ENCODE measurements around the gene ING5. TPM values are rescaled to one million over a fixed set of nuclear protein-coding genes. Genes with fewer than 3 reads are reported as not detected.
"Not testable (repeated sequence)": the region's sequence is repeated elsewhere in the genome, so short reads cannot be mapped to it uniquely, and the experiment has no call there.

ING5 gene
- polyA plus RNA-seq, 3 donors: 37.5 to 43.5 (median 40.0) TPM

DNA sequence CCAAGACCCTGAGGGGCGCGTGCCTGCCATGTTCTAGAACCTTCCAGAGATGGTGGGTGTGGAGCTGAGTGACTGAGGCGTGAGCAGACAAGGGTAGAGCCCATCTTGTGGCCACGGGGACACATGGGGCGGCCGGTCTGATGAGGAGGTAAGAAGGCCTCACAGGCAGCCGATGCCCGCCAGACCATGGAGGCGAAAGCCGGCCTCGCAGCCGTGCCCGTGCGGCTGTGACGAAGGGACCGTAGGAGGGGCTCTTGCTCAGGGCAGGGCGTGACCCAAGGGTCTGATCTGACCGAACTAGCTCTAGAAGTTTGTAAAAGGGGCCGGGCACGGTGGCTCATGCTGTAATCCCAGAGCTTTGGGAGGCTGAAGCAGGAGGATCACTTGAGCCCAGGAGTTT is 52.2 kb downstream of the ING5 start:
- no peak for DNase-seq (ENCODE audit: low read depth in 3 of 3, low spot score in 2 of 3)

DNA sequence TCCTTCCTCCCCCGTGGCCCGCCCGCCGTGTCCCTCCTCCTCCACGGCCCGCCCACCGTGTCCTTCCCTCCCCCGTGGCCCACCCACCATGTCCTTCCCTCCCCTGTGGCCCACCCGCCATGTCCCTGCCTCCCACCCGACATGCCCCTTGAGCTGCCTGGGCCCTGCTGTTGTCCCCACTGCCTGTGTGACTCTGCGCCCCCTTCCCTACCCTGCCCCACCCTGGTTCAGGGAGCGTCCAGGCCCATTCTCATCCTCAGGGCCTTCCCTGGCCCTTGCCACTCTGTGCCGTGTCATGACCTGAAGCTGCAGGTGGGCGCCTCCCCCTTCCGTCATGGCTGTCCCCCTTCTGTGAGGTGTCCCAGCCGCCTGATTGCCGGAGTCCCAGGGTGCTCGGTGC is 53.3 kb downstream of the ING5 start:
- no peak for DNase-seq (ENCODE audit: low read depth in 3 of 3, low spot score in 2 of 3)

DNA sequence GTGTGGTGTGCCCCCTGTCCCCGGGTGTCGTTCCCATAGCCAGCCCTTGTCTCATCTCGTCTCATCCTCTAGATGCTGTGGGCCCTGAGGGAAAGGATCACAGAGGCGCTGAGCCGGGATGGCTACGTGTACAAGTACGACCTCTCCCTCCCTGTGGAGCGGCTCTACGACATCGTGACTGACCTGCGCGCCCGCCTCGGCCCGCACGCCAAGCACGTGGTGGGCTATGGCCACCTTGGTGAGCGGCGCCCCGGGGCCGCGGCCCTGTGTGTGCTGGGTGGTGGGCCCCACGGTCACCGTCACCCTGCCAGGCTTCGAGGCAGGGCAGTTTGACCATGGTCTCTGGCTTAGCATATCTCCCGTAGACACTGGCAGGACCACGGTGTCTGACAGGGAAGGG is 53.9 kb downstream of the ING5 start:
- DNase-seq (ENCODE audit: low read depth in 3 of 3, low spot score in 2 of 3): no peak

DNA sequence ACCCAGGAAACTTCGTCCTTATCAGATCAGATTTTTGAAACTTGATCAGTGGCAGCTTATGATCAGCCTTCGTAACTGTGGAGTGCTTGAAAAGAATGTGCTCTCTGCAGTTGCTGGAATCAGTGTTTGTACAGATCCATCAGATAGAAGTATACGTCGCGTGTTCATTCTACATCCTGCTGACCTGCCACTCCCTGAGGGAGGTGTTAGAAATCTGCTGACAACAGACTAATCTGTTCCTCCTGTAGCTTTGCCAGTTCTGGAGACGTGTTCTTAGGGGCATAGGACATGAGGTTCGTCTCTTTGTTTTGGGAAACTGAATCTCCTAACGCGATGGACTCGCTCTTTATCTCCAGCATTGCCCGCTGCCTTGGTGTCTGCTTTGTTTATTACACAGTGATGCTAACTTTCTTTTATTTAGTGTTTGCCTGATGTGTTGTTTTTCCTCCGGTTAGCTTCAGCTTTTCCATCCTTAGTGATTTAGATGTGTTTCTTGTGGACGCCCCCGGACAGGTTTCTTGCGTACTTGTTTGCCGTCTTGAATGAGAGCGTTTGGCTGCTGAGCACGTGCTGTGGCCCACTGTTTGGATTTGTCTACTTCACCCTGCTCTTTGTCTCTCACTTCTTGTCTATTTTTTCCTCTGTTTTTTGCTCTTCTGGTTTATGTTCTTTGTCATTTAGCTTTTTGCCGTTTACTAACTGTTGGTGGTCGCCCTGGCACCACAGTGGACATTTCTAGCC is 57.4 kb downstream of the ING5 start:
- no peak for DNase-seq (ENCODE audit: low read depth in 3 of 3, low spot score in 2 of 3)

DNA sequence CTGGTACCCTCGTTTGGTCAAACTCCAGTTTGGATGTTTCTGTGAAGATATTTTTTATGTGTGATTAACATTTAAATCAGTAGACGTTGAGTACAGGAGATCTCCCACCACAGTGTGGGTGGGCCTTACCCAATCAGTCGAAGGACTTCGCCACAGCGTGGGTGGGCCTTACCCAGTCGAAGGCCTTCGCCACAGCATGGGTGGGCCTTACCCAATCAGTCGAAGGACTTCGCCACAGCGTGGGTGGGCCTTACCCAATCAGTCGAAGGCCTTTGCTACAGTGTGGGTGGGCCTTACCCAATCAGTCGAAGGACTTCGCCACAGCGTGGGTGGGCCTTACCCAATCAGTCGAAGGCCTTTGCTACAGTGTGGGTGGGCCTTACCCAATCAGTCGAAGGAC is 58.1 kb downstream of the ING5 start:
- DNase-seq (ENCODE audit: low read depth in 3 of 3, low spot score in 2 of 3): not testable (repeated sequence)

DNA sequence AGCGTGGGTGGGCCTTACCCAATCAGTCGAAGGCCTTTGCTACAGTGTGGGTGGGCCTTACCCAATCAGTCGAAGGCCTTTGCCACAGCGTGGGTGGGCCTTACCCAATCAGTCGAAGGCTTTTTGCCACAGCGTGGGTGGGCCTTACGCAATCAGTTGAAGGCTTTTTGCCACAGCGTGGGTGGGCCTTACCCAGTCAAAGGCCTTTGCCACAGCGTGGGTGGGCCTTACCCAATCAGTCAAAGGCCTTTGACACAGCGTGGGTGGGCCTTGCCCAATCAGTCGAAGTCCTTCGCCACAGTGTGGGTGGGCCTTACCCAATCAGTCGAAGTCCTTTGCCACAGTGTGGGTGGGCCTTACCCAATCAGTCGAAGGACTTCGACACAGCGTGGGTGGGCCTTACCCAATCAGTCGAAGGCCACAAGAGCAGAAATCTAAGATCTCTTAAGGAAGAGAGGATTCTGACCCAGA is 58.5 kb downstream of the ING5 start:
- DNase-seq (ENCODE audit: low read depth in 3 of 3, low spot score in 2 of 3): no peak

DNA sequence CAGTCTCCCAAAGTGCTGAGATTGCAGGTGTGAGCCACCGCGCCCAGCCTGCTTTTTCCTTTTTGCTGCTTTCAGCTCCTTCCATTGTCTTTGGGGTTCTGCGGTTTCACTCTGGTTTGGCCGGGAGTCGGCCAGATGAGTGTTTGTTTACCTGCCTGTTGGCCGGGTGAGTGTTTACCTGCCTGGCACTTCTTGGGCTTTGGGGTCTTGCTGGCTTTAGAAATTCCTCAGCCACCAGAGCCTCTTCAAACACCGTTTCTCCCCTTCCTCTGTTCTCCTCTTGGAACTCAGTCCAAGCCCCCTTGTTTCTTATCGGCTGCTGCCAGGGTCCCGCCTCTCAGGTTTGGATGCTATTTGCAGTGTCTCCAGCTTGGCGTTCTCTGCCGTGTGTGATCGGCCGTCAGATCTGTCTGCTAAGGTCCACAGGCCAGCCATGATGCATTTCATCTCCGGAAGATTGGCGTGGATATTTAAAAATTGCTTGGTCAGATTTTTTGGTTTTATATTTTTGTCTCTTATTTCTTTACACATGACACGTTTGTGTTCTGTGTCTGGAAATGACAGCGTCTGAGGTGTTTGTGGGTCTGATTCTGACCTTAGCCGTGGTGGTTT is 60.6 kb downstream of the ING5 start:
- DNase-seq (ENCODE audit: low read depth in 3 of 3, low spot score in 2 of 3): no peak

DNA sequence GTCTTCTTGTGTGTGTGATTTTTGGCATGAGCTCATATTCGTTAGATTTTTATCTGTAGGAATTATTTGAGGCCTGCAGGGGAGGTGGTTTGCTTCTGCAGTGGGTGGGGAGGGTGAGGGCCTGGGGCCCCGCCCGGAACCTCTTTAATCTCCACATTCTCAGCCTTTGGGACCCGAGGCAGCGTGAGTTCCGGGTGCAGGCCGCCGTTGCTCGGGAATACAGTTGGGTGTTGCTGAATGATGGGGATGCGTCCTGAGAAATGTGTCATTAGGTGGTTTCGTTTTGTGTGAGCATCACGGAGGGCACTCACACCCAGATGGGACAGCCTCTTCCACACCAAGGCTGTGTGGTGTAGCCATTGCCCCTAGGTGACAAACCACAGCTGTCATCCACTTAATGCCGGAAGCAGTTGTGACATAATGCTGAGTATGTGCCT is 61.1 kb downstream of the ING5 start:
- DNase-seq (ENCODE audit: low read depth in 3 of 3, low spot score in 2 of 3): no peak

DNA sequence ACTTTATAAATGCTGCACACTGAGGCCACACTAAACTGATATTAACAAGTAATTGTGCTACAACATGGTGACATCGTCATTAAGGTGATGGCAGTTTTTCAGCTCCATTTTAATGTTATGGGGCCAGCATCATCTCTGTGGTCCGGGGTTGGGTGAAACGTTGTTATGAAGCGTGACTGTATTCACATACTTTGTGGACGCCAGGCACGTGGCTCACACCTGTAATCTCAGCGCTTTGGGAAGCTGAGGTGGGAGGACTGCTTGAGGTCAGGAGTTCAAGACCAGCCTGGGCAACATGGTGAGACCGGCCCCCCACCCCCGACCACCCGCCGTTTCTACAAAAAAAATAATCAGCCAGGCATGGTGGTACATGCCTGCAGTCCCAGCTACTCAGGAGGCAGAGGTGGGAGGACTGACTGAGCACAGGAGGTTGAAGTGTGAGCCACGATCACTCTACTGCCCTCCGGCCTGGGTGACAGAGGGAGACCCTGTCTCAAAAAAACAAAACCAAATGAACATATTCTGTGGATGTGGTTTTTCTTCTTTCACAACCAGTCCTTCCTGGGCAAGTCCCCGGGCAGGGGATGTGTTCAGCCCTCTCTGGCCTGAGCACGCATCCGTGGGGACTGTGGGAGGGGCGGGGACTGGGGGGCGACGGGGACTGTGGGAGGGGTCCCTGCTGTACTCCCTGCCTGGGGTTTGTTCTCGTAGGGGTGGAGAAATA is 61.9 kb downstream of the ING5 start:
- no peak for DNase-seq (ENCODE audit: low read depth in 3 of 3, low spot score in 2 of 3)

DNA sequence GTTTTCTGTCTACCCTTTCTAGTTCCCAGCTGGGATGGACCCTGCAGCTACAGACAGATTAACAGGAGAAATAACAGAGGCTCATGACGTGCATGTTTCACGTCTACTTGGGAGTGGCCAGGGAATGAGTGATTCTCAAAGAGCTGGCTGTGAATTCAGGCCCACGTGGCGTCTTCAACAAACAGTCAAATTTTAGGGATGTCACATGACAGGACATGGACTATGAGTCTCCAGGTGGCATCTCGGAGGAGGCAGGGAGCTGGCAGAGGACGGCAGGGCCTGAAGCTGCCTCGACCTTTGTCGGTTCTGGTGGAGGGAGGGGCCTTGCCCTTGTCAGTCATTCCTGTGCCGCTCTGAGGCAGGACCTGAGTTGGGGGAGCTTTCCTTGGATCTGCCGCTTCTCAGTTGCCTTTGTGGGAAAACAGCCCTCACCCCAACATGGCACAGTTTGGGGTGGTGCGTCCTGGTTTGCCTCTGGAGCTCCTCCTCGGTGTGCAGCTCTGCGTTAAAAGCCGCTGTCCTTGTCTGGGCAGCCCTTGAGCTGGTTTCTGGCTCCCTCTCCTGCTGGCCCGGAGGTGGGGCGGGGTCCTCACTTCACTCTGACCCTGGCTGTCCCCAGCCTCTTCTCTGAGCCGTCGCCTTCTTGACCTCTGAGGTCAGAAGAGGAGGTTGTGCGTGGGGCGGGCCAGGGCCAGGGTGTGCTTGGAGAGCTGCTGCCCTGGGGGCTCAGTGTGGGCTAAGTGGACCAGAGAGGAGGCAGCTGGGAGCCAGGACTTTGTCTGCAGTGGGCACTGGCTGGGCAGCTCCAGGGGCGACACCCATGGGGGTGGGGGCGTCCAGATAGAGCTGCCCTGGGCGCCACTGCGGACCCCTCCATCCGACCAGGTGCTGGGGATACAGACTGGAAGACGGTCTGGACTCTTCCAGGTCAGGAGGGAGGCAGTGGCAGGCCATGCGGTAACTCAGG is 62.7 kb downstream of the ING5 start:
- no peak for DNase-seq (ENCODE audit: low read depth in 3 of 3, low spot score in 2 of 3)

DNA sequence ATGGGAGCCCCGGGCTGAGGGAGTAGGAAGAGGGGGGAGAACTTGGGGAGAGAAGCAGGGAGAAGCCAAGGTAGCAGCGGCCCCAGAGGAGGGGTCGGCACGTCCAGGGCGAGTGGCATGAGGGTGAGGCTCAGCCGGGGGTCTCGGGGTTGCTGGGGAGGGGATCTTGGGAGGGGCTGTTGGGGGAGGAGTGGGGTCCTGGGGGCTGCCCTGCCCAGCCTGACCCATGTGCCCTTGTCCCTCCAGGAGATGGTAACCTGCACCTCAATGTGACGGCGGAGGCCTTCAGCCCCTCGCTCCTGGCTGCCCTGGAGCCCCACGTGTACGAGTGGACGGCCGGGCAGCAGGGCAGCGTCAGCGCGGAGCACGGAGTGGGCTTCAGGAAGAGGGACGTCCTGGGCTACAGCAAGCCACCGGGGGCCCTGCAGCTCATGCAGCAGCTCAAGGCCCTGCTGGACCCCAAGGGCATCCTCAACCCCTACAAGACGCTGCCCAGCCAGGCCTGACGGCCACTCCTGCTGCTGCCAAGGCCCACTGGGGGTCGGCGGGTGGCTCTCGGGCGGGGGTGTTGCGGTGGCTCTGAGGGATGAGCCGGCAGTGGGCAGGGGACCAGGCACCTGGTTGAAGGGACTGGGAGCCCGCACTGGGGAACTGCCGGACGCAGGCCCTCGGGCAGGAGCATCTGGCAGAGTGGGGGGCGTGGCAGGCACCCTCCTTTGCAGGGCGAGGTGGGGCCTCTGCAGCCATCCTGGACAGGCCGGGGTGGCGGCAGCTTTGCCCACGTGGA is 65.8 kb downstream of the ING5 start:
- no peak for DNase-seq (ENCODE audit: low read depth in 3 of 3, low spot score in 2 of 3)

DNA sequence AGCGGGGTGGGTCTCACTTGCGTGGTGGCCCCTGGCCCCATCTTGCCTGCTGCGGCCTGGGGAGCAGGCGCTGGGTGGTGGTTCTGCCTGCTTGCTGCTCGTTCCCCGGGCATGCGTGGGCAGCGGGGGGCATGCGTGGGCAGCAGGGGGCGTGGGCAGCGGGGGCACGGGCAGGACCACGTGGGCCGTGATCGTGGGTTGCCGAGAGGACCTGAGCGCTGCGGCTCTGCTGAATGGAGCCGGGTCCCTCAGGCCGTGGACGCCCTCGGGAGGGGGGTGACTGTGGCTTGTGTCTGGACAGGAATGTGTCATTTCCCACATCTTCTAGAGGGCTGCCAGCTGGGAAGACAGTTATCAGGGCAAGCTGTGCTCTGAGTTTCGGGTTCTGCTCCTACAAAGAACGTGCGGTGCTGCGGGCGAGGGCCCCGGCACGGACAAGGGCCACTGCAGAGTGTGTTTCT is 66.4 kb downstream of the ING5 start:
- no peak for DNase-seq (ENCODE audit: low read depth in 3 of 3, low spot score in 2 of 3)

DNA sequence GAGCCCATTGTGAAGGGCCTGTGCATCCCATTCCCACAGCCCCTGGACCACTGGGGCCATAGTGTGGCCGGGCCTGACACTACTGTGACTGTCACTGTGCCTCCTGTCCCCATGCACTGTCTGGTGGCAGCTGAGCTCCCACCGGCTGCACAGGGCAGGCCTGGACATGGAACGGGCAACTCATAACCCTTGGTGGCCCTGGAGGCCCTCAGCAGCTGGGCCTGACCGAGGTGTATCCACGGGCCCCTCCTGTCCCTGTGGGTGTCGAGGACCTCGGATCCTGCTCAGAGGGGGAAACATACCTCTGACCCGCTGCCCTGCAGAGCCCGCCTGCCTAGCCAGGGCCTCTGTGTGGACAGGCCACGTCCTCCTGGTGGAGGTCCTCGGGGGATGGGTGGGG is 67.0 kb downstream of the ING5 start:
- DNase-seq (ENCODE audit: low read depth in 3 of 3, low spot score in 2 of 3): no peak

DNA sequence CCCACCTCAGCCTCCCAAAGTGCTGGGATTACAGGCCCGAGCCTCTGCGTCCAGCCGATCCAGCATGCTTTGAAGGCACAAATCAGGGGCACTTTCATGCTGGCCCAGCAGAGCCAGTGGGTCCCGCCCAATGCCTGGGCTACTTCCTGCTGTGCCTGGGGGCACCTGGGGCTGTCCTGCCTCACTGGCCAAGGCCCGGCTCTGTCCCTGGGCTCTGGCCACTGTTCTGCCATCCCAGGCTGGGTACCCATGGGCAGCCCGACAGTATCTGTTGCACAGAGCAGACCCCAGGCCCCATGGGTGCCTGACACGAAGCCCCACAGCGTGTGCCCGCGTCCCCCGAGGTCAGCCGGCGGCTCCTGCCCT is 68.0 kb downstream of the ING5 start:
- DNase-seq (ENCODE audit: low read depth in 3 of 3, low spot score in 2 of 3): no peak

DNA sequence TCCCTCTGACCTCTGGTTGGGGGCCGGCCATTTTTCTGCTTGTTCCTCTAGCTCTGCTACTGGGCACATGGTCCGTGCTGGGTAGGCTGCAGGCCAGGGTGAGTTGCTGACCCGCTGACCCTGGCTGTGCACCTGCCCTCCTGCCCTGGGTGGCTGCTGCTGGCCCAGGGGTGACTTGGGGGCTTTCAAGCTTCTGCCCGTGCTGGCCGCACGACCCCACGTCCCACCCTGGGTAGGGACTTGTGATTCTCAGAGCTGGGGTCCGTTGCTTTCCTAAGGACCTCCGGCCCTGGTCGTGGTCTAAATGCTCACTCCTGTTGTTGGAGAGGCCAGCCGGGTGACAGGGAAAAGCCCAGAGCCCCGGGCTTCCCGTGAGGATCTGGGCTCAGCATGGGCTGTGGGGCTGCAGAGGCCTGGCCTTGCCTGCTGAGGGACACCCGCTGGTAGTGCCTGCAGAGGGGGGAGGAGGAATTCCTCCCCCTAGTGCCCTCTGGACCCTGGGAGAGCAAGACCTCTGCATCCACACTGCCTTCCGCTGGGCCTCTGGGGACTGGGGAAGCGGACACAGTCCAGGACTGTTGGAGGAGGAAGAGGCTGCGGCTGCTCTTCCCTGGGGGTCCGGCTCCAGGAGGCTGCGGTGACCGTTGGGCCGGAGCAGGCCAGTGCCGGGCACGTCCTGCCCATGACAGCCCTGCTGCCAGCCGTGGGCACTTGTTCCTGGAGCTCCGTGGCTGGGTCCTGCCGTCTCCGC is 68.5 kb downstream of the ING5 start:
- DNase-seq (ENCODE audit: low read depth in 3 of 3, low spot score in 2 of 3): no peak

DNA sequence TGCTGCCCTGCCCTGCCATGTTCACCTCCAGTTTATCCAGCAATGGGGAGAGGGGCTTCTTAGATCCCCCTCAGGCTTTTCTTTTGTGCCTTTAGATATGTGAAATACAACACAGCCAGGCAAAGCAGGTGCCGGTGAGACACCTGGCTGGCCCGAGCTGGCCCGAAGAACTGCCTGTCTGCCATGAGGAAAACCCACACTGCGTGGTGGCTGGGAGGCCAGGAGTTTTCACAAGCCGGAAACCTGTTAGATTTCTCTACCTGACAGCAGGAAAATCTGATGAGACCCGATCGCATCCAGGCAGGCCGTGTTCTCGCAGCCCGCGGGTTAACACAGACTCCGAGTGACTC is 69.1 kb downstream of the ING5 start:
- no peak for DNase-seq (ENCODE audit: low read depth in 3 of 3, low spot score in 2 of 3)

DNA sequence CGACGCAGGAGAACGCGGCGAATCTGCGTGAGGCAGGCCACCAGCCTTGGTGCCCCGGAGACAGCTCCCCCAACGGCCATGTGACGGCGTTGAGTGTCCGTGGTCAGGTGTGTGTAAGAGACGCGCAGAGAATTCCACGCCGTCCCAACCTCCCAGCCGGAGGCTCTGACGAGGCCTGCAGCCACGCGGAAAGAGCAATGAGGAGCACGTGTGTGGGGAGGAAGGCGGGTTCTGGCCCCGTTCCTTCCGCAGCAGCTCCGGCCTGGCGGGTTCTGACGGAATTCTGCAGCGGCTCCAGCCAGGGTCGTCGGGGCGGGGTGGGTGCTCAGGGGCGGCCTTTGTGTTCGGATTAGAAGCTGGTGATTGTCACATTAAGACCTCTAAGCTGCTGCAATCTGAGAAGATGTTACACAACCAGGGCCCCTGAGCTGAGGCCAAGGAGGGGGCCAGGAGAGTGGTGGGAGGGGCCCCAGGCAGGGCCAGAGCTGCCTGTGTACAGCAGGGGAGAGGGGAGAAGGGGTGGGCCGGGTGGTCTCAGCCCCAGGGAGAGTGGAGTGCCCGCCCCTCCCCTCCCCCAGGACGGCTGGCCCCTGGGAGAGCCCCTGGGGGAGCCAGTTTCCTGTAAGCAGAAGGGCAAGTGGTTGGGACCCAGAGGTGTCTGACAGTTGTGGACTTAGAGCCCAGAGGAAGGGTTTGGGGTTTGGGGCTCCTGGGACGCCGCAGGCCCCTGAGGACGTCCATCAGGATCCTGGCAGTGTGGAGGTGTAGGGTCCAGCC is 69.6 kb downstream of the ING5 start:
- no peak for DNase-seq (ENCODE audit: low read depth in 3 of 3, low spot score in 2 of 3)

DNA sequence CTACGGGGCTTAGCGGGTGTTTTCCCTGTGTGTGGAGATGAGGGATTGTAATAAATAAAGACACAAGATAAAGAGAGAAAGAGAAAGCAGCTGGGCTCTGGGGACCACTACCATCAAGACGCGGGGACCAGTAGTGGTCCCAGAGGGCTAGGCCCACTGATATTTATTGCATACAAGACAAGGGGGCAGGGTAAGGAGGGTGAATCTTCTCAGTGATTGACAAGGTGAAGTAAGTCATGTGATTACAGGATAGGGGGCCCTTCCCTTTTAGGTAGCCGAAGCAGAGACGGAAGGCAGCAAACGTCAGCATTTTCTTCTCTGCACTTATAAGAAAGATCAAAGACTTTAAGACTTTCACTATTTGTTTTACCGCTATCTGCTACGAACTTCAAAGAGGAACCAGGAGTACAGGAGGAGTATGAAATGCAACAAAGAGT is 70.2 kb downstream of the ING5 start:
- DNase-seq (ENCODE audit: low read depth in 3 of 3, low spot score in 2 of 3): no peak

Data from right renal cortex interstitium (tissue), 3 donors.